ENCODE results near the gene TECTB.
"Not testable (repeated sequence)": the region's sequence is repeated elsewhere in the genome, so short reads cannot be mapped to it uniquely, and the experiment has no call there.

The TECTB gene

DNA sequence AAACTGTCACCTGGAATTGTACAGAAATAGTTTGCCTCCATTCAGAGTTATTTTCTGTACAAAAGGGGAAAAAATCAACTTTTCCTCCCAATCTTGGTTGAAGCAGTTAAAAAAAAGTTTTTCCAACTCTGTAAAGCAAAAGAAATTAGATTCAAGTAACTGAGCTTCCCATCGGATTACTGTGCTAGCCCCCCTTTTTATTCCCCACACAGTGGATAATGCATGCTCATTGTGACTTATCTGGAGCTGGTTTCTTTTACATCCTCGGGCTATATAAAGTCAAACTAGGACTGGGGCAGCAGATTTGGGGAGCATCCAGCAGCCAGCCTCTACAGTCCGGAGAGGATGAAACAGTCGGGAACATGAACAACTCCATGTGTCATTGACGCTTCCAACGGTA, at the start of gene TECTB:
Gene TECTB, plus strand, starts transcription at position 301 of the 400 bp plus-strand sequence. CDS start 335 bp downstream, outside the sequence.
- no peak for DNase-seq

DNA sequence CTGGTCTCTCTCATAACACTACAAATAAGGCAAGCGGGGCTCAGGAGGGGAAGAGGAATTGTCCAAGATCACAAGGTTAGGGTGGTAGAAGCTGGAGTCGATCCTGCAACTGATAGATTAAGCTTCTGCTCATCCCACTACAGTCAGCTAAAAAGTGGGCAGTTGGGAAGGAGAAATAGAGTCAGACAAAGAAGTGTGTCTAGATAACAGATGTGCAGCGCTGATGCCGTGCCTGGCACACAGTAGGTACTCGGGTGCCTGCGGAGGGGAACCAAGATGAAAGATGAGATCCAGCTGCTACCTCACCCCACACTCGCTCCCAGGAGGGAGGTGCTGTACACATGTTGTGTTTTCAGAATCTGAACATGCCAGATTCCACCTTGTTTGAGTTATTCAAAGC, 48.1 kb upstream of the TECTB start:
- DNase-seq = no peak

DNA sequence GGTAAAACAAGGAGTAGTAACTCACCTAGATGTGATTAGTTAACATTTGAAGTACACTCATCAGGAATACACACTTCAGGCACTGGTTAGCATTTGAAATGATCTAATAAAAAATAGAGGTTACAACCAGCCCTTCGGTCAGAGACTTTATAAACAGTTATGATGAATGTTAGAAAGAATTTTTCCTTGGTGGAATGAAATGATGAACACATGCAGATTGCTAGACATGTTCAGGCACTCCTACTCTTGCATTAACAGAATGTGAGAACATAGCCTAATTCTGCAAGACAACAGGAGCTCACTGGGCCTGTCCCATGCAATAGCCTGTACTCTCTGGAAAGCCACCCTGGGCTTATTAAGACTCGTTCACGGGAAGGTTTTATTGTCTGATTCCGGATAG, 47.3 kb upstream of the TECTB start:
- DNase-seq = no peak

DNA sequence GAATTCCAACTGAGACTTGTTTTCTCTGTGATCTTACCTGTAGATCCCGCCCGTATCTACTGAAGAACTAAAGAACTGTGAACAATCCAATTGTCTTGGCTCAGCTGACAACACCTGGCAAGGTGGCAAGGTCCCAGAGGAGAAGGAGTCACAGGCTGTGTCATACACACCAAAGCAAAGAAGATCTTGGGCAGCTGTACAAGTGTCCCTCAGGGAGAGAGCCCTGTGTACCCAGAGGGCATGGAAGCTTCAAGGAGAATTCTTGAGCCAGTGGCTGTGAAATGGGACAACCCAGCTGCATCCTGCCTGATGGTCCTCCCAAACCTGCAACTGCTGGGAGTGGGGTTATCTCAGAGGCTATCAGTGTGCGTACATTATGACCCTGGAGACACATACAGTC, 46.7 kb upstream of the TECTB start:
- DNase-seq = no peak

DNA sequence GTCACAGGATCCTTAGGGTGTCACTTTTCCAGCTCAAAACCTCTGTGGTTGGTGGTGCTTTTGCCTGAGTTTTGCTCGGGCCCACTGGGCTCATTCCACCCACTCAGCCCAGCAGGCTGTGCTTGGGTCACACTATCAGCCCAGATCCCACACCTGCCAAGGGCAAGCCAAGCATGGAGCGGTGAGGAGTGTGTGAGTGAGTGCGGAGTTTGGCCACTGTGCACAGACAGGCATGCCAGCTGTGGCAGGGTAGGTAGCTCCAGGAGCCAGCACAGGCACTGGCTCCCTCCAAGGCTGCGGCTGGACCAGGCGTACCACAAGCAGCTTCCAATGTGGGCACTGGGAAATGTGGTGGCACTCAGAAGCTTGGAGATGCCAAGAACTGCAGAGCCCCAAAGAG, 43.9 kb upstream of the TECTB start:
- no peak for DNase-seq

DNA sequence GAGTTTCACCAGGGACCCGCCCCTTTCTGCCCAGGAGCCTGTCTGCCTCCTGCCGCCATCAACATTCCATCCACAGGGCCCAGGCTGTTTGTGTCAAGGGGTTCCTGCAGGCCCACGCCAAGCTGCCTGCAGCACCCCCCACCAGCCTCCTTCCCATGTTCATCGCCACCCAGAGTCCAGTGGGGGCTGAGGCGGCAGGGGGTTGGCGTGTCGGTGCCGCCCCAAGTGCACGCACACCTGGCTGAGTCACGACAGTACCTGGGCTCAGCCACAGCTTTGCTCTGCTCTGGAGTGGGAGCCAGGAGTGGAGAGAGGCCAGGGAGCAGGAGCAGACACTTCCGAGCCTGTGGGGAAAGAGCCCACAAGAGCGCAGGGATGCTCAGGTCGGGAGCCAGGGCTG, 42.8 kb upstream of the TECTB start:
- DNase-seq = no peak

DNA sequence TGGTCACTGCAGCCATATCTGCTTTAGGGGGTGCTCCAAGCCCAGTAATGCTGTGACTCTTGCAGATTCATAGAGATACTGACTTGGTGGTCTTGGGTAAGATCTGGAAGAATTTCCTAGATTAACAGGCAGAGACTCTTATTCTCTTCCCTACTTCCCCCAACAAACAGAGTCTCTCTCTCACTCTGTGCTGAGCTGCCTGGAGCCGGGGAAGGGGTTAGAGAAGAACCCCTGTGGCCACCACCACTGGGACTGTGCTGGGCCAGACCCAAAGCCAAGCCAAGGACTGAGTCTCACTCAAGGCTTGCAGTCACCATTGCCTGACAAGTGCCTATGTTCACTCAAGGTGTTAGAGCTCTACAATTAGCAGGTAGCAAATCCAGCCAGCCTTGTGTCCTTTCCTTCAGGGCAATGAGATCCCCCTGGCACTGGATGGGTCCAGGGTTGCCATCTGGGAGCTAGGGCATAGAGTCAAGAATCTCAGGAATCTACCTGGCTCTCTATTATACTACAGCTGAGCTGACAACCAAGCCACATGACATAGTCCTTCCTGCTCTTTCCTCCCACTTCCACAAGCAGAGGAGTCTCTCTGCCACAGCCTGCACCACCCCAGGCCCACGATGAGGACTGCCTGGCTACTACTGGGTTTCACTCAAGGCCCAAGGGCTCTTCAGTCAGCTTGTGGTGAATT, 41.4 kb upstream of the TECTB start:
- no peak for DNase-seq

DNA sequence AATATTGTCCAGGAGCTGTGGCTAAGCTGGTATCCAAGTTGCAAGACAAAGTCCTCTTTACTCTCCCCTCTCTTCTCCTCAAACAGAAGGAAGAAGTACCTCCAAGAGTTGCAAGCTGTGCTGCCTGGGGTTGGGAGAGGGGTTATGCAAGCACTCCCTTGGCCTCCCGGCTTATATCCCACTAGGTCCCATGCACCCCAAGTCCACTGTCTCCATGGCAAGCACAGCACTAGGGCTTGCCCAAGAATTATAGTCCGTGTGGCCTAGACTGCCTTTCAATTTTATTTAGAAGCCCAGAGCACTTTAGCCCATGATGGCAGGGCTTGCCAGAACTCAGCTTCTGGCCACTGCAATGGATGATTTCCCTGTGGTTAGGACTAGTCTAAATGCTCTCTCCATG, 40.4 kb upstream of the TECTB start:
- no peak for DNase-seq

DNA sequence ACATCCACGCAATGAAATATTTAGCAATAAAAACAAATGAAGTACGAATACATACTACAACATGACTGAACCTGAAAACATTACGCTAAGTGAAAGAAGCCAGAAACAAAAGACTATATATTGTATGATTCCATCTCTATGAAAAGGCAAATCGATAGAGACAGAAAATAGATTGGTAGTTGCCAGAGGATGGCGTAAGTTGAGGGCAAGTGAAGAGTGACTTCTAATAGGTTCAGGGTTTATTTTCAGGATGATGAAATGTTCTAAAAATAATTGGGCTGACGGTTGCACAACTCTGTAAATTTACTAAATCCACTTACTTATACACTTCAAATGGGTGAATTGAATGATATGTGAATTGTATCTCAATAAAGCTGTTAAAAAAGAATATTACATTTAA, 39.5 kb upstream of the TECTB start:
- DNase-seq = no peak

DNA sequence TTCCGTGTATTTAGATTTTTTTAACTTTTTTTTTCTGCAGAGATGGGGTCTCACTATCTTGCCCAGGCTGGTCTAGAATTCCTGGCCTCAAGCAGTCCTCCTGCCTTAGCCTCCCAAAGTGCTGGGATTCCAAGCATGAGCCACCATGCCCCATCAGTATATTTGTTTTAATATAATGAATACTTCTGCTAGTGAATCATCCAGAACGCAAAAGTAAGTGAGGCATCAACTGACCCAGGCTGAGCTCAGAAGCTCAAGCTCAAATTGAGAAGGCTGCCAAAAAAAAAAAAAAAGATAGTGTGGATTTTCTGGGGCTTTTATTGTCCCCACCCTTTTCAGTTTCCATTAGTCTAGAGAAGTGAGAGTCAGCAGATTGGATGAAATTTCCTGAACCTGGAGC, 39.0 kb upstream of the TECTB start:
- no peak for DNase-seq

DNA sequence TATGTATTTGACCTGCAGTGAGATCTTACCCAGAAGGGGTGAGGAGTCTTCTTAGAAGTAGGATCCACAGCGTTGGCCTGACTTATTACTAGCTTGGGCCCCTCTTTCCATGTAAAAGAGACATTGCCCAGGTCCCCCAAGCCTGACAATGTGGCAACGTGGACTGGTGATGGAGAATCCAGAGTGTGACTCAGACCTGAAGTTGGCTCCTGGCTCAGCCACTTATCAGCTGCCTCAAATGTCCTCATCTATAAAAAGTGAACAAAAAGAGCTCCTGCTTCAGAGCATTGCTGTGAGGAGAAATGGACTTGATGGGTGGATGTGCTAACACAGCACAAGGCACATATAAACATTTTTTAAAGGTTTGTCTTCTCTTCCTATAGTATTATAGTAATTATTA, 35.4 kb upstream of the TECTB start:
- no peak for DNase-seq

DNA sequence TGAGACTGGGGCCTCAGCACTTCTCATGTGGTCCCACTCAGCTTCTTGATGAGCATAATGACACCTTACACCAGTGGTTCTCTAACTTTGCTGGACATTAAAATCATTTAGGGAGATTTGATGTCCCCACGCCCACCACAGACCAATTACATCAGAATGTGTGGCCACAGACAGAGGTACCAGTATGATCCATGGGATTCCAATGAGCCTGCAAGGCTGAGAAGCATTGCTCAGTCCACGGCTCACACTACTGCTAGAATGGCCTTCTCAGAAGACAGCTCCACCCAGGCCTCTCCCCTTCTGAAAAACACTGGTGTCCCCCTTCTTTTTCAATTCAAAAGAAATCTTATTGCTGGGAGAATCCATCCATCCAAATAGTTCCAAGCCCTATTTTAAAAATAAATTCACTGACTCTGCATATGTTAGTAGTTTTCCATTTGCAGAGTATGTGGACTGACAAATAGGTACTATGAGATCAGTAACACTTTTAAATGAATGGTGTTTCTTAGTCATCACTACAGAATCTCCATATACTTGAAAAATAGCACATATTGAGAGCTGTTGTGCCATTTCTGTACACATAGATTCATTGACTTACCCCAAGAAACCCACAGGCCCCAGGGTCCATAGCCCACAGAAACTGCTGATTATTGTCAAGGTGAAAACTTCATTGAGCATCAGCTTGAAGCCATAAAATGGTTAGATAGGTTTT, 34.5 kb upstream of the TECTB start:
- no peak for DNase-seq

DNA sequence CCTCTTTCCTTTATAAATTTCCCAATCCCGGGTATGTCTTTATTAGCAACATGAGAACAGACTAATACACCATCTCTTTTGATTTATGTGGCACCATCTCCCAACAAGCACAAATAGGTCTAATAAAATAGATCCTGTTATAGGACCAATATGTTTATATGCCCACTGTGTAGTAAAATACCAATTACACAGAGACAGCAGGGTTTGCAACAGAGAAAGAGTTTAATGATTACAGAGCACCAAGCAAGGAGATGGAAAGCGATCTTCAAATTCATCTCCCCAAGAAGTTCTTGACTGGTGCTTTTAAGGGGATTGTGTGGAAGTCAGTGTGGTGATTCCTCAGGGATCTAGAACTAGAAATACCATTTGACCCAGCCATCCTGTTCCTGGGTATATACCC, 33.5 kb upstream of the TECTB start:
- DNase-seq = no peak

DNA sequence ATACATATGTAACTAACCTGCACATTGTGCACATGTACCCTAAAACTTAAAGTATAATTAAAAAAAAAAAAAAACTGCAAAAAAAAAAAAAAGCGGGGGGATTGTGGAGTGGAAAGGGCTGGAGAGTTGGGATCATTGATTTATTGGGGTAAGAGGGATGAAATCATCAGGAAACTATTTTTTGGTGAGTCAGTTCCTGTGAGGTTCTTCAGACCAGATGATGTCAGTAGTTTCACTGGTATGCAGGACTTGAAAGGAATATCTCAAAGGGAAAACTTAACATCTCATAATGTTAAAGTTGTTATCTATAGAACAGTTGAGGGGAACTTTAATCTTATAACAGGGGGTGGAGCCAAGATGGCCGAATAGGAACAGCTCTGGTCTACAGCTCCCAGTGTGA, 32.6 kb upstream of the TECTB start:
- DNase-seq = no peak

DNA sequence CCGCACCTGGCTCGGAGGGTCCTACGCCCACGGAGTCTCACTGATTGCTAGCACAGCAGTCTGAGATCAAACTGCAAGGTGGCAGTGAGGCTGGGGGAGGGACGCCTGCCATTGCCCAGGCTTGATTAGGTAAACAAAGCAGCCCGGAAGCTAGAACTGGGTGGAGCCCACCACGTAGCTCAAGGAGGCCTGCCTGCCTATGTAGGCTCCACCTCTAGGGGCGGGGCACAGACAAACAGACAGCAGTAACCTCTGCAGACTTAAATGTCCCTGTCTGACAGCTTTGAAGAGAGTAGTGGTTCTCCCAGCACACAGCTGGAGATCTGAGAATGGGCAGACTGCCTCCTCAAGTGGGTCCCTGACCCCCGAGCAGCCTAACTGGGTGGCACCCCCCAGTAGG, 32.0 kb upstream of the TECTB start:
- DNase-seq = not testable (repeated sequence)

DNA sequence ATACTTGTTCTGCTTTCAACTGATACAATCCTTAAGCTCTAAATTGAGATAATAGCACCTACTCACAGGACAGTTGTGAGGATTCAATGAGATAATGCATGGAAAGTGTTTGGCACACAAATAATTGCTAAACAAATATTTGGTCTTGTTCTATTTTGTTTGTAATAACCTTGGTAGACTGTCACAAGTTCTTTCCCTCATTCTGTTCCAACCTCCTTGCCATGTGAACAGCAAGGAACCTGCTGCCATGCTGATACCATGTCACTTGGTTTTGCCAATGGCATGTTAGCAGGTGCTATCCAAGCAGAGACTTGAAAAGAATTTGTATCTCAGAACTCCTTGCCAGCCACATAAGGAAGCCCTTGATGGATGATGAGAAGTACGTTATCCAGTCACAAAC, 24.8 kb upstream of the TECTB start:
- no peak for DNase-seq

DNA sequence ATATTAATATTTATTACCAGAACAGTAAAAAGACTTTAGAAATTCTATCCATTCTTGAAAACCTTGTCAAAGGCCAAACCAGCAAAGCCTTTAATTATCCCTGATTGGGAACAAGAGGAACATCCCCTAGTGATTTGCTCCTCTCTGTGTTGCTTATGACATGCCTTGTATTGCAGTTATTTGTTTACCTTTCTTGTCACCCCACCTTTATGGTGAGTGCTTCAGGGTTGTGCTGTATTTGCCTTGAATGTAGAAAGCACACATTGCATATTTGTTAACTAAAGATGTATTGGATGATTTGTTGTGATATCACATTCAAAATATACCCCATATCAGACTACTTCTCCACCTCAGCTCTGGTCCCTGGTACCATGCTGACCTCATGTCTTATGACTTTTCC, 23.5 kb upstream of the TECTB start:
- DNase-seq = no peak

DNA sequence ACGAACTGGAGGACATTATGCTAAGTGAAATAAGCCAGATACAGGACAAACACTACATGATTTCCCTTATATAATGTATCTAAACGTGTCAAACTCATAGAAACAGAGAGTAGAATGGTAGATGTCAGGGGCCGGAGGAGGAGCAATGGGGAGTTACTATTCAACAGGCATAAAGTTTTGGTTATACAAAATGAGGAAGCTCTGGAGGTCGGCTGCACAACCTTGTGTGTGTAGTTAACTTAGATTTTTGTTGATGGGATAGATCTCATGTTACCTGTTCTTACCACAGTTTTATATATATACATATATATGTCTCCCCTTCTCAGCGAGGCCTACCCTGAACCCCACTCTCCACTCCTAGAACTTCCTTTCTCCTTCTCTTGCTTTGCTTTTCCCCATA, 22.4 kb upstream of the TECTB start:
- DNase-seq = no peak

DNA sequence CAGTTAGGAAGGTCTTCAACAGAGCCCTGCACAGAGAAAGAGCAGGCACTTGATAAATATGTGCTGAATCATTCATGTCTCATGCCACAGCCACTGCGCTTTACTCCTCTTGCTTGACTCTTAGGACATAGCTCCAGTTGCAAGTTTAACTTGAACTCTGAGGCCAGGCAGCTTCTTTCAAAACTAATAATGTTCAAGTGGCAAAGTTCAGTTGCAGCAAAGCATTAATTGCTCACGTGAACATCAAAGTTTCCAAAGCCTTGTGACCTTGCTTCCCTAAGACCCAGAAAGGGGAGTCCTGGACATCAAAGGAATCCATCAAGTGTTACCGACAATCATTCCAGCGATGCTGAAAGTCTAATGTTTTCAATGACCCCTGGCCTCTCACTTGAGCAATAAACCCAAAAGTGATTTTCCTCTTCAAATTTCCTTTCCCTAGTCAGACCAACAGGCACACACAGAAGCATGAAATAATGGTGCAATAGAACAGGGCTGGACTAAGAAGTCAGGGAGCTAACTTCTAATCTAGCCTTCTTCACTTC, 21.8 kb upstream of the TECTB start:
- DNase-seq = no peak

DNA sequence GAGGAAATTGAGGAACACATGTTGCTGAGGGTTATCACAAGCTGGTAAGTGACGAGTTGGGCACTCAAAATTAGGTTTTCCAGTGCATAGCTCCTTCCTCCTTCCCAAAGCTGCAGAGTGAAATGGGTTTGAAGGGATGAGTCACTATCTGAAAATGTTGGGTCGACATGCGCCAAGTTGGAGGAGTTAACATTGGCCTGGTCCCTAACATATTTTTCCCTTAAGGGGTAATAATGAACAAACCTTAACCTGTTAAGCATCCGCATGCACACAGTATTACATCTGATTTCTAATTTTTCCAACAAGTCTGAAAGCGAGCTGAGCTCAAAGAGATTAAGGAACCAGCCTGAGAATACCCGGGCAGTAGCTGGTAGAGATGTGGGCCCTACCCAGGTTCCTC, 20.7 kb upstream of the TECTB start:
- no peak for DNase-seq

DNA sequence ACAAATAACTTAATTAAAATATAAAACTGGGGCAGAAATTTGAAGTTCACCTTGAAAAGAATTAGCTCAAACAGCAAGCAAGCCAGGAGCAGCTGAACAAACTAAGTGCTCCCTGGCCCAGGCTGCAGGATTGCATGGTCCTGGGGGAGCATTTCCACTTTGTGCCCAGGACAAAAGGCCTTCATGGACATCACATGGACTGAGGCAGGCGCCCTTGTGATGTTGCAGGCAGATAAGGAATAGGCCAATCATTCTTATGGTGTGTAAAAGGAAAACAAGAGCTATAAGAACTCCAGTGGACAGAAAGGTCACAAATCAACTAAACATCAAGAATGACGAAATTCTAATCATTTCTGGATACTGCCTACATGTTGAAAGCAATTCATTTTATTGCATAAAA, 17.5 kb upstream of the TECTB start:
- DNase-seq = no peak

DNA sequence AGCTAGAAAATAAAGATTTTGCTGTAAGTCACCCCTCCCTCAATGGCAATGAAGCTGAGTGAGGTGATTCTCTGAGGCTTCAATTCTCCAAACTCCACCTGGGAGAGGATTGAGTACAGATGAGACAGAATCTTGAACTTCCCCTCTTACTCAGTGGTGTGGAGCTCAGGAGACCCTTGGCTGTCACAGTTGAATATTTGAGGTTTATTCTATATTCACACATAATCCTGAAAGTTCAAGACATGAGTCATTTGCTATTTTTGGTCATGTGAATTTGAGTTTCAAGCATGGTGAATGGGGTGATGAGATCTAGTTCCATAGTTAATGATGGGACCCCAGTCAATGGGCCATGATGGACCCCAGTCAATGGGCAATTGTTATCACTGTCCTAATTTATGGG, 13.9 kb upstream of the TECTB start:
- DNase-seq = no peak

DNA sequence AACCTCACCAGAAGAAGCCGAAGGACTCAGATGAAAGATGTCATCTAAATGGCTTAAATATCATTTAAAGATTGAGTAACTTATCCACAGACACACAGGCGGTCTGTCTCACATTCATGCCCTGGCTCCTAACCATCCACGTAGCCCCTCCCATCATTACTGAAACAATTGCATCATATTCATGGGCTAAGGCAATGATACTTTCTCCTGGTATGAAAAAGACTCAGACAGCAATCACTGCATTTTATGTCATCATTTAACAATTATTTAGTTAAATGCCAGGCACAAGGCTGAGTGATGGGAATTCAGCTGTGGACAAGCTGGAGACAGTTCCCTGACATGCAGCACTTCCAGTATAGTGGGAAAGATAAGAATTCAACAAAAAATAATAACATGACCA, 11.2 kb upstream of the TECTB start:
- no peak for DNase-seq

DNA sequence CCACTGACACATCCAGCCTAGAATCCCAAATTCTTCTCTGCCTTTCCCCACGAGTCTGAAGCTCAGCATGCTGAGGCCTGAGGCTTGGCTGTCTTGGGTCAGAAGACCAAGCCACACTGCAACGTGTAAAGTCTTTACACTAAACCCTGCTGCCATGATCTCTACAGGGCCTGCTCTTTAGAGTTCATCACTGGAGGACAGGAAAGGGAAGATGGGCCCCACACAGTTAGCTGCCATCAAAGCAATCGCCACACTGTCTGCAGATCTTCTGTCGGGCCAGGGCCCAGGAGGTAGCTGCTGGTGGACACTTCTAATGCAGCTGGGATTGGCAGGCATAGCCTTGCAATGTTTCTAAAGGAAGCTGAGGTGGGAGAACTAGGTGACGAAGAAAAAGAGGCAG, 8.4 kb upstream of the TECTB start:
- DNase-seq = no peak
